SK-N-SH (cell line): ENCODE data around the gene NKX6-2. TPM values are rescaled to one million over a fixed set of nuclear protein-coding genes. Genes with fewer than 3 reads are reported as not detected.
A peak's percentile ranks its signal among the peaks of the same experiment; 100 is the strongest.

ENCODE experiments used
- CTCF ChIA-PET: fragments of 300-600, 350-600 bp; formaldehyde crosslinking; extraction: SDS; loops from one replicate; lab custom pipeline; 2021; lab: Yijun Ruan, JAX
- POLR2A ChIA-PET: fragments of 350-600 bp; sonication (Branson Sonifier 250); formaldehyde crosslinking; extraction: SDS; loops from one replicate; lab custom pipeline; 2020; ENCODE audit warnings: antibody characterized with exemption, inconsistent platforms; lab: Yijun Ruan, JAX
- DNase-seq: peaks from one replicate; pipeline ENCODE4 v3.0.0; 2012
- H2AFZ ChIP-seq: fragments of 200-600 bp; sonication (generic); 2 replicates; pipeline ENCODE4 v1.8.1; 2016; ENCODE audit warnings: antibody characterized with exemption, mild to moderate bottlenecking, low read depth
- H3F3A ChIP-seq: fragments of 200-600 bp; sonication (generic); replicated peaks from 2 replicates; pipeline ENCODE3; 2016; ENCODE audit warnings: antibody characterized with exemption, mild to moderate bottlenecking; ENCODE audit not compliant: insufficient read depth
- H3K27ac ChIP-seq, 2 experiments: fragments of 200-500 bp in 1 of 2; fragments of 200-600 bp in 1 of 2; sonication (Bioruptor generic) in 1 of 2; sonication (generic), shearing (Covaris generic) in 1 of 2; 2 replicates each; pipeline versions ENCODE4 v1.5.1 to v1.6.1; 2014 to 2016; ENCODE audit warnings: low read depth in 2 of 2, inconsistent platforms in 1 of 2, low read length in 1 of 2, mild to moderate bottlenecking in 1 of 2, mixed read lengths in 1 of 2
- H3K27me3 ChIP-seq: fragments of 200-600 bp; sonication (generic), shearing (Covaris generic); 2 replicates; pipeline ENCODE4 v1.6.1; 2016; ENCODE audit warnings: mixed run types; ENCODE audit not compliant: insufficient read depth
- H3K36me3 ChIP-seq, 2 experiments: fragments of 200-500 bp in 1 of 2; fragments of 200-600 bp in 1 of 2; sonication (Bioruptor generic) in 1 of 2; sonication (generic) in 1 of 2; replicated peaks in 1 of 2; 2 replicates each; pipeline versions ENCODE3 to v1.5.1; 2014 to 2016; ENCODE audit warnings: low read length in 1 of 2, mild to moderate bottlenecking in 1 of 2; ENCODE audit not compliant: insufficient read depth in 2 of 2, control insufficient read depth in 1 of 2
- H3K4me1 ChIP-seq, 2 experiments: fragments of 200-500 bp in 1 of 2; fragments of 200-600 bp in 1 of 2; sonication (Bioruptor generic) in 1 of 2; sonication (generic), shearing (Covaris generic) in 1 of 2; 2 replicates each; pipeline versions ENCODE4 v1.5.1 to v1.6.1; 2014 to 2016; ENCODE audit warnings: low read depth in 1 of 2, low read length in 1 of 2, mixed run types in 1 of 2; ENCODE audit not compliant: insufficient read depth in 2 of 2, control insufficient read depth in 1 of 2
- H3K4me2 ChIP-seq: fragments of 200-600 bp; sonication (generic), shearing (Covaris generic); 2 replicates; pipeline ENCODE4 v1.6.1; 2017; ENCODE audit warnings: mixed run types
- H3K4me3 ChIP-seq, 2 experiments: fragments of 200-500 bp in 1 of 2; fragments of 200-600 bp in 1 of 2; sonication (Bioruptor generic) in 1 of 2; sonication (generic), shearing (Covaris generic) in 1 of 2; 2 replicates each; pipeline versions ENCODE4 v1.5.1 to v1.8.1; 2014 to 2016; ENCODE audit warnings: low read depth in 2 of 2, inconsistent platforms in 1 of 2, low read length in 1 of 2, mild to moderate bottlenecking in 1 of 2, mixed read lengths in 1 of 2, moderate library complexity in 1 of 2
- H3K79me2 ChIP-seq: fragments of 200-600 bp; sonication (generic); 2 replicates; pipeline ENCODE4 v1.8.1; 2017; ENCODE audit warnings: mild to moderate bottlenecking; ENCODE audit not compliant: insufficient read depth
- H3K9ac ChIP-seq: fragments of 200-600 bp; sonication (generic); 2 replicates; pipeline ENCODE4 v1.6.1; 2017; ENCODE audit warnings: mixed run types
- H3K9me2 ChIP-seq: fragments of 200-600 bp; sonication (generic); 2 replicates; pipeline ENCODE4 v1.6.1; 2017; ENCODE audit warnings: mixed run types
- H3K9me3 ChIP-seq: fragments of 200-600 bp; sonication (generic); 2 replicates; pipeline ENCODE4 v1.6.1; 2017; ENCODE audit warnings: mixed run types, mild to moderate bottlenecking, moderate library complexity
- H4K20me1 ChIP-seq: fragments of 200-600 bp; sonication (generic); 2 replicates; pipeline ENCODE4 v1.6.1; 2017; ENCODE audit warnings: mild to moderate bottlenecking, mixed run types; ENCODE audit not compliant: insufficient read depth
- CHD2 ChIP-seq: fragments of 150-350 bp; IDR thresholded peaks from 2 replicates; pipeline ENCODE4 v1.6.1; 2018; ENCODE audit warnings: low read length; ENCODE audit not compliant: partially characterized antibody
- ELF1 ChIP-seq: IDR thresholded peaks from 2 replicates; pipeline ENCODE4 v1.4.0; 2012
- EP300 ChIP-seq, 2 experiments: IDR thresholded peaks; 2 replicates each; pipeline versions ENCODE4 v1.4.0 to v1.6.1; 2012; ENCODE audit warnings: borderline replicate concordance in 1 of 2, low read depth in 1 of 2, low read length in 1 of 2
- EZH2phosphoT487 ChIP-seq: fragments of 200-600 bp; sonication (generic); IDR thresholded peaks from 2 replicates; pipeline ENCODE4 v1.6.1; 2017; ENCODE audit warnings: low read depth, mixed run types, mild to moderate bottlenecking, antibody characterized with exemption, moderate library complexity, borderline replicate concordance
- FOSL2 ChIP-seq: IDR thresholded peaks from 2 replicates; pipeline ENCODE4 v1.4.0; 2012; ENCODE audit warnings: low read depth, mild to moderate bottlenecking, moderate library complexity, borderline replicate concordance
- GABPA ChIP-seq: IDR thresholded peaks from 2 replicates; pipeline ENCODE4 v1.4.0; 2012; ENCODE audit warnings: low read depth, mild to moderate bottlenecking
- GATA2 ChIP-seq: sonication (generic); formaldehyde crosslinking; IDR thresholded peaks from 2 replicates; pipeline ENCODE4 v1.5.0; 2020; ENCODE audit warnings: mild to moderate bottlenecking, missing genetic modification reagents
- POLR2AphosphoS5 ChIP-seq: IDR thresholded peaks from 2 replicates; pipeline ENCODE4 v1.6.1; 2012; ENCODE audit warnings: low read depth, low read length
- RCOR1 ChIP-seq: fragments of 150-350 bp; IDR thresholded peaks from 2 replicates; pipeline ENCODE4 v1.6.1; 2017; ENCODE audit warnings: antibody characterized with exemption, low read length
- RFX5 ChIP-seq: IDR thresholded peaks from 2 replicates; pipeline ENCODE4 v1.6.1; 2012; ENCODE audit warnings: mild to moderate bottlenecking, improper control_type of control experiment, low read length
- SIN3A ChIP-seq: IDR thresholded peaks from 2 replicates; pipeline ENCODE4 v1.6.1; 2012; ENCODE audit warnings: low read depth, mild to moderate bottlenecking, low read length, moderate library complexity, borderline replicate concordance
- TAF1 ChIP-seq: IDR thresholded peaks from 2 replicates; pipeline ENCODE4 v1.6.1; 2012; ENCODE audit warnings: low read depth, mild to moderate bottlenecking, low read length, moderate library complexity, borderline replicate concordance
- TCF12 ChIP-seq: IDR thresholded peaks from 2 replicates; pipeline ENCODE4 v1.4.0; 2012
- TEAD4 ChIP-seq: IDR thresholded peaks from 2 replicates; pipeline ENCODE4 v1.4.0; 2012; ENCODE audit warnings: mild to moderate bottlenecking, borderline replicate concordance; ENCODE audit not compliant: insufficient read depth
- USF2 ChIP-seq: fragments of 150-350 bp; IDR thresholded peaks from 2 replicates; pipeline ENCODE4 v1.6.1; 2017; ENCODE audit warnings: antibody characterized with exemption, low read length, low read depth, borderline replicate concordance
- YY1 ChIP-seq: IDR thresholded peaks from 2 replicates; pipeline ENCODE4 v1.4.0; 2012; ENCODE audit warnings: low read depth, mild to moderate bottlenecking
- WGBS: methylation state at CpG from one replicate; pipeline ENCODE4 v1.1.6; 2017; ENCODE audit warnings: low lambda C conversion rate; 5-methylcytosine and 5-hydroxymethylcytosine counted together
- polyA plus RNA-seq, 3 experiments: library from polyadenylated mRNA; depleted of rRNA; stranded (reverse); fragments of >200 nt; gene quantifications; 2 replicates each; pipeline ENCODE4 v1.2.3, GENCODE V29; 2012
- TF ChIP-seq, protein P1 (sequence below): fragments of 200-600 bp; sonication (generic); IDR thresholded peaks from 2 replicates; pipeline ENCODE4 v1.6.1; 2017; ENCODE audit warnings: antibody characterized with exemption, mild to moderate bottlenecking, moderate library complexity
- TF ChIP-seq, protein P2 (sequence below): IDR thresholded peaks from 2 replicates; pipeline ENCODE4 v1.4.0; 2012; ENCODE audit warnings: low read depth, borderline replicate concordance

Gene NKX6-2
- polyA plus RNA-seq, 1 of the 3 experiments (the other 2 are of a cell fraction): not detected

DNA sequence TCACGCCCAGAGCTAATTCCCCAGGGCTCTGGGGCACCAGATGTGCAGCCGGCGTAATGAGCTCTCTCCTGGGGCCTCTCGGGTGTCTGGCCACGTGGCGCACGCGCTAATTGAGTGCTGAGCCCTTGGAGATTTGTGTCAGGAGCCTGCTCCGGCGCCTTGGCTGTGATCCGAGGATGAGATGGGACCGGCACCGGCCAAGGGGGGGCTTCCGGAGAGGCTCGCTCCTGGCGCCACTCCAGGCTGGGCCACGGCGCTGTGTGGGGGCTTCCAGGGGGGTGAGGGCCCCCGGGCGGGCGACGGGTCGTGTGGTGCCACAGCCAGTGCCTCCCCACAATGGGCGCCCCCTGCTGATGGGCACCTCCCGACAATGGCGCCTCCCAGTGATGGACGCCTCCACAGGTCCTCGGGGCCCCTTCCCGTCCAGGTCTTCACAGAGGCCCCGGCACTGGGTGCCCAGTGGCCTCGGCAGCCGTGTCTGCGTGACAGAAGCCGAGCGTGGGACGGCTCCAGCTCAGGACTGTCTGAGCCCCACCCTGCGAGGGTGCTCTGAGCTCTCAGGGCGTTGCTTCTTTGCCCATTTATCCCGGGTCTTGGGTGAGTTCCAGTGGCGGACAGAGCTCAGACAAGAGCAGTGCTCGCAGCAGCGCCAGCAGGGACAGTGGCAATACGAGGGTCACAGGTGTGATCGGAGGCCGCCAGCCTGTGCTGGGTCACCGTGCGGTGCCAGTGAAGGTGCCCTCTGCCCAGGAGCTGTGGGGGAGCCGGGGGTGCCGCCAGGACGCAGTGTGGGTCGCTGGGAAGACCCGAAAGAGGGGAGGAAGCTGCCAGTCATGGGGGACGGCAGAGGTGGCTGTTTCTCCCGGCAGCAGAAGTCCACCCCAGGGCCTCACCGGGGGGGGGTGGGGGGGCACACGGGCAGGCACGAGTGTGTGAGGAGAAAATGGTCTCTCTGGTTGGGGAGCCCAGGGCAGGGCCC lies 8.2 kb upstream of the NKX6-2 start:
- H3K9ac ChIP-seq: no peak overlapping the region
- peak; percentile 75 for DNase-seq
- H4K20me1 ChIP-seq: no peaks in the 10 kb centered on the region
- no peaks in the 10 kb centered on the region for H3K9me3 ChIP-seq
- H3K27me3 ChIP-seq: peaks cover 31% of the 10 kb centered on the region
- CTCF ChIA-PET: interaction anchor here (0.6 to 4.5 kb wide), 7 partner anchors 9 to 139 kb away, joined by 3 to 42 read pairs (median 6); no protein-coding TSS in a partner anchor
- 0 out of 4 replicates have a peak overlapping the region, but pooled peaks of 1 of the 2 experiments have one; percentile 9 for H3K4me3 ChIP-seq
- no peaks in the 10 kb centered on the region for H3K9me2 ChIP-seq
- H2AFZ ChIP-seq: no peak overlapping the region
- no peak for TF ChIP-seq YY1
- TF ChIP-seq, protein P1, sequence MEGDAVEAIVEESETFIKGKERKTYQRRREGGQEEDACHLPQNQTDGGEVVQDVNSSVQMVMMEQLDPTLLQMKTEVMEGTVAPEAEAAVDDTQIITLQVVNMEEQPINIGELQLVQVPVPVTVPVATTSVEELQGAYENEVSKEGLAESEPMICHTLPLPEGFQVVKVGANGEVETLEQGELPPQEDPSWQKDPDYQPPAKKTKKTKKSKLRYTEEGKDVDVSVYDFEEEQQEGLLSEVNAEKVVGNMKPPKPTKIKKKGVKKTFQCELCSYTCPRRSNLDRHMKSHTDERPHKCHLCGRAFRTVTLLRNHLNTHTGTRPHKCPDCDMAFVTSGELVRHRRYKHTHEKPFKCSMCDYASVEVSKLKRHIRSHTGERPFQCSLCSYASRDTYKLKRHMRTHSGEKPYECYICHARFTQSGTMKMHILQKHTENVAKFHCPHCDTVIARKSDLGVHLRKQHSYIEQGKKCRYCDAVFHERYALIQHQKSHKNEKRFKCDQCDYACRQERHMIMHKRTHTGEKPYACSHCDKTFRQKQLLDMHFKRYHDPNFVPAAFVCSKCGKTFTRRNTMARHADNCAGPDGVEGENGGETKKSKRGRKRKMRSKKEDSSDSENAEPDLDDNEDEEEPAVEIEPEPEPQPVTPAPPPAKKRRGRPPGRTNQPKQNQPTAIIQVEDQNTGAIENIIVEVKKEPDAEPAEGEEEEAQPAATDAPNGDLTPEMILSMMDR: peak; percentile 43
- TF ChIP-seq TAF1: no peak
- TF ChIP-seq GABPA: no peak
- no peak for TF ChIP-seq EP300 (IDR thresholded peaks at IDR 0.05; ENCODE audit: borderline replicate concordance in 1 of 2, low read depth in 1 of 2, low read length in 1 of 2)
- TF ChIP-seq GATA2: peak; percentile 25; the same call in 1 of the 2 replicates
- TF ChIP-seq, protein P2, sequence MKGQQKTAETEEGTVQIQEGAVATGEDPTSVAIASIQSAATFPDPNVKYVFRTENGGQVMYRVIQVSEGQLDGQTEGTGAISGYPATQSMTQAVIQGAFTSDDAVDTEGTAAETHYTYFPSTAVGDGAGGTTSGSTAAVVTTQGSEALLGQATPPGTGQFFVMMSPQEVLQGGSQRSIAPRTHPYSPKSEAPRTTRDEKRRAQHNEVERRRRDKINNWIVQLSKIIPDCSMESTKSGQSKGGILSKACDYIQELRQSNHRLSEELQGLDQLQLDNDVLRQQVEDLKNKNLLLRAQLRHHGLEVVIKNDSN: no peak
- no peak for TF ChIP-seq CHD2
- TF ChIP-seq, all 33 proteins: peak for 2
- POLR2A ChIA-PET: no interaction called here
- 9% methylated on average over 23 of the region's 57 CpGs for WGBS
- Histone ChIP-seq H3K4me1 (peaks cover 0 to 16% of the 10 kb centered on the region in 2 experiments; a peak in 1 of 4 replicates), H3K4me2 (peak overlapping the region; percentile 37), H3K79me2 (no peaks in the 10 kb centered on the region), H3F3A (no peaks in the 10 kb centered on the region), H3K27ac (no peak overlapping the region), H3K36me3 (no peaks in the 10 kb centered on the region)

DNA sequence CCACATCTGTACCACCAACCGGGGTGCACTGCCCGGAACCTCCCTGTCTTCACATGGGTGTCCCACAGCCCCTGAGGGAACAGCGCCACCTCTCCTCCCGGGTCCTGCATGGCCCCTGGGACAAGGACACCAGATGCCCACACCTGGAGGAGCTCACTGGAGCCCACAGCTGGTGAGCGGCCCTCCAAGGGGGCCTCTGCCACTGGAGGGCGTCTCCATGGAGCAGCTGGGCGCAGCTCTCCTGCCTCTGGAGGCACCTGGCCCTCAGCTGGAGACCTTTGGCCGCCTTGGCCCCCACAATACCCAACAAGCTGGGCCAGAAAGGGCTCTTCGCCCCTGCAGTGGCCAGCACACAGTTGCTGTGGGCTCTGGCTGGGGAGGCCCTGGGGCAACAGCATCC lies 7.3 kb upstream of the NKX6-2 start:
- Histone ChIP-seq H3K79me2 (no peaks in the 10 kb centered on the region), H3K4me1 (peaks cover 0 to 16% of the 10 kb centered on the region in 2 experiments; a peak in 1 of 4 replicates), H3K27ac (no peak overlapping the region), H3F3A (no peaks in the 10 kb centered on the region), H3K9me3 (no peaks in the 10 kb centered on the region), H3K27me3 (peaks cover 40% of the 10 kb centered on the region), H3K4me2 (no peak overlapping the region), H3K9ac (no peak overlapping the region), H3K36me3 (no peaks in the 10 kb centered on the region), H3K9me2 (no peaks in the 10 kb centered on the region), H3K4me3 (no peak overlapping the region; a peak in 1 of 4 replicates), H4K20me1 (no peaks in the 10 kb centered on the region), H2AFZ (no peak overlapping the region)
- 56% methylated on average over 6 of the region's 9 CpGs for WGBS
- no peak for DNase-seq
- CTCF ChIA-PET: interaction anchor here (0.6 to 4.5 kb wide), 5 partner anchors 10 to 138 kb away, joined by 3 to 42 read pairs (median 6); no protein-coding TSS in a partner anchor
- no peak for TF ChIP-seq EZH2phosphoT487
- TF ChIP-seq TEAD4: no peak
- TF ChIP-seq GATA2: no peak
- no peak for TF ChIP-seq EP300 (IDR thresholded peaks at IDR 0.05; ENCODE audit: borderline replicate concordance in 1 of 2, low read depth in 1 of 2, low read length in 1 of 2)
- TF ChIP-seq CHD2: no peak
- TF ChIP-seq USF2: no peak
- TF ChIP-seq POLR2AphosphoS5: no peak
- TF ChIP-seq FOSL2: no peak
- TF ChIP-seq, protein P1: no peak
- no peak for TF ChIP-seq RFX5
- TF ChIP-seq ELF1: no peak
- no peak for TF ChIP-seq SIN3A
- TF ChIP-seq RCOR1: no peak
- no peak for TF ChIP-seq TCF12
- POLR2A ChIA-PET: no interaction called here
